SK-N-MC (cell line): ENCODE data around the gene HDC.
A peak's percentile ranks its signal among the peaks of the same experiment; 100 is the strongest.

Experiments used
- DNase-seq: peaks from one replicate; pipeline ENCODE4 v3.0.0-alpha.2; 2011; ENCODE audit warnings: low read depth, low spot score
- H3K27ac ChIP-seq: fragments of 200-600 bp; sonication (generic); 2 replicates; pipeline ENCODE4 v1.5.1; 2016; ENCODE audit warnings: mixed run types
- H3K36me3 ChIP-seq: fragments of 200-600 bp; sonication (generic); 2 replicates; pipeline ENCODE4 v1.6.1; 2017; ENCODE audit warnings: antibody characterized with exemption, low read length, mixed read lengths; ENCODE audit not compliant: insufficient read depth
- H3K4me3 ChIP-seq: fragments of 200-600 bp; sonication (generic); 2 replicates; pipeline ENCODE4 v1.5.1; 2016
- H3K9ac ChIP-seq: fragments of 200-600 bp; sonication (generic); 2 replicates; pipeline ENCODE4 v1.8.0; 2017; ENCODE audit warnings: mixed run types, mixed read lengths; ENCODE audit not compliant: insufficient read length
- H3K9me3 ChIP-seq: fragments of 200-600 bp; sonication (generic); 2 replicates; pipeline ENCODE4 v1.6.1; 2017; ENCODE audit warnings: low read depth, mild to moderate bottlenecking, antibody characterized with exemption, low read length, moderate library complexity, mixed read lengths
- EZH2 ChIP-seq: fragments of 200-600 bp; sonication (generic); IDR thresholded peaks from one replicate; pipeline ENCODE4 v1.6.1; 2017; ENCODE audit warnings: antibody characterized with exemption
- FOXP2 ChIP-seq: optimal IDR thresholded peaks from 2 replicates; pipeline ENCODE3; 2011; ENCODE audit warnings: mild to moderate bottlenecking, moderate library complexity; ENCODE audit not compliant: insufficient read depth; ENCODE audit errors: extremely low read length, control extremely low read depth
- POLR2AphosphoS5 ChIP-seq: IDR thresholded peaks from 2 replicates; pipeline ENCODE4 v1.6.1; 2012; ENCODE audit warnings: mild to moderate bottlenecking, low read depth, low read length, borderline replicate concordance

HDC gene

DNA sequence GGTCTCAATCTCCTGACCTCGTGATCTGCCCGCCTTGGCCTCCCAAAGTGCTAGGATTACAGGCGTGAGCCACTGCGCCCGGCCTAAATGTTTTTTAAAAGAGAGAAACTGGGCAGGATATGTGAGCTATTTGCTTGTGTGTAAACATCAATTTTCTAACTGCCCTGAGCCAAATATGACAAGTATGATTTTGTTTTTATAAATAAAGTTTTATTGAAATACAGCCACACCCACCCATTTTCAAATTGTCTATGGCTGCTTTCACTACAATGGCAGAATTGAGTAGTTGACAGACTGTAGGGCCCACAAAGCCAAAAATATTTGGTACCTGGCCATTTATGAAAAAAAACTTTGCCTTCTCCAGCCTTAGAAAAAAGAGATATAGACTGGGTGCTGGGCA, 15.9 kb upstream of the HDC start:
- no peak for DNase-seq
- no peak for TF ChIP-seq FOXP2
- TF ChIP-seq EZH2 = no peak
- no peak for TF ChIP-seq POLR2AphosphoS5
- Histone ChIP-seq H3K9ac (no peak overlapping the region), H3K9me3 (no peaks in the 10 kb centered on the region), H3K27ac (no peak overlapping the region), H3K4me3 (no peak overlapping the region), H3K36me3 (peaks cover 17% of the 10 kb centered on the region)

DNA sequence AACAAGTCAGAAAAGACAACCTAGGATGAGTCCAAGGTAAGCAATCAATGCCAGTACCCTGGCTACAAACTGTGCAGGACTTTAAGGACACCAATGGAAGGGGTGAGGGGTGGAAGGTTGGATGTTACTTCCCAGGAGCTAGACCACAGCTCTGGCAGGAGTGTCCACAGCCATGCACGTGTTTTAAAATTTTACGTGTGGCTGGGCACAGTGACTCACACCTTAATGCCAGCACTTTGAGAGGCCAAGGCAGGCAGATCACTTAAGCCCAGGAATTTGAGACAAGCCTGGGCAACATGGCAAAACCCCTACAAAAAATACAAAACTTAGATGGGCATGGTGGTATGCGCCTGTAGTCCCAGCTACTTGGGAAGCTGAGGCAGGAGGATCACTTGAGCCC, 14.7 kb upstream of the HDC start:
- no peak overlapping the region for H3K27ac ChIP-seq
- TF ChIP-seq POLR2AphosphoS5 = no peak
- no peak for TF ChIP-seq EZH2
- TF ChIP-seq FOXP2 = no peak
- peaks cover 11% of the 10 kb centered on the region; the same call in 1 of the 2 replicates for H3K36me3 ChIP-seq
- DNase-seq = no peak
- no peak overlapping the region for H3K4me3 ChIP-seq
- no peaks in the 10 kb centered on the region for H3K9me3 ChIP-seq
- no peak overlapping the region for H3K9ac ChIP-seq

DNA sequence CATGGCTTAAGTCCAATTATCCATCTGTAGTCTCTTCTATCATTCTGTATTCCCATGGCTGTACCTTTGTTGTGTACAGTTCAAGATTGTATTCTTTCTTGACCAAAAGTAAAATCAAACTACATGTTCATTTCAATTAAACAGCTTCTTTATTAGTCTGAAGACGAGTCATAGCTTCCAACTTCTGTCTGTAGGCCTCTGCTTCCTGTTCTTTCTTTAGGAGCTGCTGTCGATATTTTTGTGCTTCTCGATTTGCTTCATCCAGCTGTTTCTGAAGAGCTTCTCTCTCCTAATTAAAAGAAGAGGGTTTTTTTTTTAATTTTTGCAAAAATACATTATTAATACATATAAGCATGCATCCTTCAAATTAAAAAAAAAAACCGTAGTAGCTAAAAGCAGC, 13.0 kb upstream of the HDC start:
- Histone ChIP-seq H3K9ac (no peak overlapping the region), H3K36me3 (no peaks in the 10 kb centered on the region; the same call in 1 of the 2 replicates), H3K9me3 (no peaks in the 10 kb centered on the region), H3K27ac (peak overlapping the region; percentile 91), H3K4me3 (no peak overlapping the region)
- no peak for TF ChIP-seq EZH2
- no peak for TF ChIP-seq FOXP2
- no peak for TF ChIP-seq POLR2AphosphoS5
- DNase-seq = peak; percentile 18

DNA sequence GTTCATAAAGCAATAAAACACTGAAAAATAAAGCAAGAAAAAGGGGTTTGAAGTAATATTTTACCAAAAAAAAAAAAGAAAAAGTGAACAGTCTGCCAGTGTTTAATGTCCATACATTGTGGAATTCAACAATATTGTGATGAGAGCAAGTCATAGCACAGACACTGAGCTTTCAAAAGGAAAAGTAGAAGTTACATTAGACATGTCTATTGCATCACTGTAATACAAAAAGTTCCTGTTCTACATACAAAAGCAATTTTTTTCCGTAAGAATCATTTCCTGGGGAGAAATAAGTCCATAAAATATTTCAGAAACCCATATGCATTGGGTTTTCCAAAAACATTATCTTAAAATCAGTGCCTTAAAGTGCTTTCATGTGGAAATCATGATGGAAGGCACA, 11.8 kb upstream of the HDC start:
- H3K27ac ChIP-seq = peak overlapping the region; percentile 91
- no peaks in the 10 kb centered on the region for H3K9me3 ChIP-seq
- TF ChIP-seq POLR2AphosphoS5 = no peak
- H3K4me3 ChIP-seq = peak overlapping the region; percentile 51
- H3K36me3 ChIP-seq = no peaks in the 10 kb centered on the region; the same call in 1 of the 2 replicates
- peak overlapping the region; percentile 54 for H3K9ac ChIP-seq
- DNase-seq = peak; percentile 28

DNA sequence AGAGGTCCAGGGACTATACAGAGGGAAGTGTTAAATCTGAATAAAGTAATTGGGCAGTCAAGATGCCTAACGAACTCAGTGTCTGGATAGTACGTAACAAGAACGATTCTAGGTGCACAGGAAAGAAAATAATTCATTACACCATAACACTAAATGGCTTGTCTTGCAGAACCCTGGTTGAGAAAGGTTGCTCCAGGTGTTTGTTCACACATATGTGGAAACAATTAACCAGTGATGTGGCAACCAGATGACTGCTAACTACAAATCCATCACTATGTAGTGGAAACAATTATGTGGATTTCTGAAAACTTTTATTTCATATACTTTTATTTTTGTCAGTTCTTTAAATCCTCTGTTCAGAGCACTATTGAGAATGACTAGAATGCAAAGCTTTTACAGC, 10.4 kb upstream of the HDC start:
- no peaks in the 10 kb centered on the region; the same call in 1 of the 2 replicates for H3K36me3 ChIP-seq
- H3K4me3 ChIP-seq = no peak overlapping the region
- TF ChIP-seq EZH2 = no peak
- no peak for TF ChIP-seq FOXP2
- no peak for TF ChIP-seq POLR2AphosphoS5
- no peaks in the 10 kb centered on the region for H3K9me3 ChIP-seq
- no peak overlapping the region for H3K27ac ChIP-seq
- H3K9ac ChIP-seq = no peak overlapping the region
- no peak for DNase-seq

DNA sequence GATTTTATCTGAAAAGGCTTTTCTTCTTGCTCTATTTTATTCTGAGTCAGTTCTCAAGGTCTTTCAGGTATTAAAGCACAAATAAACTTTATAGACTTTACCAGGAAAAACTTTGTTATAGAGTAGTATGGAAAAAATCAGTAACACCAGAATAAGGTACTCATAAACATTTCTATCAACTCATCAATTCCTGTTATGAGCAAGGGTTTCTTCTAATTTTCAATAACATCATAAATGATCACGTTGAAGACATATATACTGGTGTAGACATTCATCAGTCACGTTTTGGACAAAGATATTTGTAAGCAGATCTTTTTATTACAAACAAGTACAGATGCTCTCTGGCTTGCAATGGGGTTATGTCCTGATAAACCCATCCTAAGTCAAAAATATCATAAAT, 9.6 kb upstream of the HDC start:
- H3K9ac ChIP-seq = no peak overlapping the region
- DNase-seq = no peak
- no peak overlapping the region for H3K4me3 ChIP-seq
- no peaks in the 10 kb centered on the region for H3K9me3 ChIP-seq
- H3K27ac ChIP-seq = no peak overlapping the region
- TF ChIP-seq POLR2AphosphoS5 (no peak), FOXP2 (no peak), EZH2 (no peak)
- no peaks in the 10 kb centered on the region; the same call in 1 of the 2 replicates for H3K36me3 ChIP-seq

DNA sequence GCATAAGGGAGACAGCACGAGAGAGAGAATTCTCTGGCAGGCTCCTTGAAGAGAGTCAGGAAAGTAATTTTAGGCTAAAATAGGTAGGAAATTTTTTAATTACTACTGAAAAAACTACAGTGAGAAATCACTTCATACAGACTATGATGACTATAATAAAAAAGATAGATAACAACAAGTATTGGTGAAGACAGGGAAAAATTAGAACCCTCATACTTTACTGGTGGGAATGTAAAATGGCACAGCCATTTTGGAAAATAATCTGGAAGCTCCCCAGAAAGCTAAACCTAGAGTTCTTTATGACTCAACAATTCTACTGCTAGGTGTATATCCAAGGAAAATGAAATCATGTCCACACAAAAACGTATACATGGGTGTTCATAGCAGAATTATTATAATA, 2.1 kb upstream of the HDC start:
- TF ChIP-seq POLR2AphosphoS5 = no peak
- TF ChIP-seq FOXP2 = no peak
- TF ChIP-seq EZH2 = no peak
- no peak overlapping the region for H3K27ac ChIP-seq
- no peak for DNase-seq
- no peak overlapping the region for H3K9ac ChIP-seq
- H3K36me3 ChIP-seq = no peaks in the 10 kb centered on the region
- no peak overlapping the region for H3K4me3 ChIP-seq
- no peaks in the 10 kb centered on the region for H3K9me3 ChIP-seq

DNA sequence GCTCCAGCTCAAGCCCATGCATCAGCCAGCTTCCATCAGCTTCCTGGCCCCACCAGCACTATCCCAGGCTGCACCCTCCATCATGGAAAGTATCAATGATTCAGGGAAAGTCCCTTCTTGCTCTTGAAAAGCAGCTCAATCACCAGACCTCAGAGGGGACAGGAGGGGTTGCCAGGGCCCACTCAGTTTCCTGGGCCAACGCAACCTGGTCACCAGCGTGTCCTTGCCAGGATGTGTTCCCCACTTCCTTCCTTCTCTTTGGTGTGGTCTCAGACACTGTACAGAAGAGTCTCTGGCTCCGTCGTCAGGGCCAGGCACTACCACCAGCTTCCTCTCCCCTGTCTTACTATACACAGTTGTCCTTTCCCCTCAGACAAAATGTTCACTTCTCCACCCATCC, 3.0 kb downstream of the HDC start:
- Histone ChIP-seq H3K9me3 (no peaks in the 10 kb centered on the region), H3K27ac (no peak overlapping the region), H3K36me3 (no peaks in the 10 kb centered on the region), H3K4me3 (no peak overlapping the region), H3K9ac (no peak overlapping the region)
- TF ChIP-seq FOXP2 (no peak), POLR2AphosphoS5 (no peak), EZH2 (no peak)
- DNase-seq = no peak

DNA sequence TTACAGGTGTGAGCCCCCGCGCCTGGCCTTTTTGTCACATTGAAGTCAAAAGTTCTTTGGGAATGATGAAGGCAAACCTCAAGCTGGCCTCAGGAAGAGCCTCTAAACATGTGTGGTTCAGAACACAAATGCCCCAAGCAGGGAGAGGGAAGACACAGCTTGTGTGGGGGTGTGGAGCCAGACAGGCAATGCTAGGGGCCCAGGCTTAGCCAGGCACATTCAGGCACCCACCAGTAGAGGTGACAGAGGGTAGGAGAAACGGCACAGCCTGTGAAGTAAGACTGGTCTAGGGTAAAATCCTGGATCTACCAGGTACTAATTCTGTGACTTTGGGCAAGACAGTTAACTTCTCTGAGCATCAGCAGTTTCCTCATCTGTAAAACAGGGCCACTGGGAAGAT, 3.5 kb downstream of the HDC start:
- no peak for DNase-seq
- Histone ChIP-seq H3K27ac (no peak overlapping the region), H3K36me3 (no peaks in the 10 kb centered on the region), H3K9me3 (no peaks in the 10 kb centered on the region), H3K9ac (no peak overlapping the region), H3K4me3 (no peak overlapping the region)
- no peak for TF ChIP-seq FOXP2
